ENCODE data around the gene NLGN3. TPM values are rescaled to one million over a fixed set of nuclear protein-coding genes. Genes with fewer than 3 reads are reported as not detected.
A peak's percentile ranks its signal among the peaks of the same experiment; 100 is the strongest.

The NLGN3 gene
- polyA plus RNA-seq, 3 donors = 0.05 to 0.80 TPM; not detected in 1

DNA sequence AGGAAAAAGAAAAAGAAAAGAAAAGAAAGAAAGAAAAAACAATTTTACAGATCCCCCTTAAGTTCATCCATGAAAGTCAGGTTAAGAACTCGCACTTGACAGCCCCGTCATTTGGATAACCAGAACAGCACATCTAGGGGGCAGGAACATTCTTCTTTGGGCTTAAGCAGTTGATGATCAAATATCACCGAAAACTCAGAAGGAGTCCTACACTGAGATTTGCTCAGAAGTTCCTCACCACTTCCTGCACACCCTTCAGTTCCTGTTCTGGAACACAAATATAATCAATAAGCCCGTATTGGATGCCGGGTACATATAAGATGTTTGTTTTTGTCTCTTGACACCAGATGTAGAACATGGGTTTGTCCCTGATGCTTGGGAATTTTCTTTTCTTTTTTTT is 14.7 kb downstream of the NLGN3 start:
- Mint-ChIP-seq H3K4me3 (no peak overlapping the region), H3K27ac (peak overlapping the region in 3 of 7 donors; percentile 3 to 50 (median 15)), H3K9me3 (peaks cover 0 to 3% (median 0%) of the 10 kb centered on the region in 7 donors), H3K36me3 (peaks cover 18 to 37% of the 10 kb centered on the region in 2 donors), H3K27me3 (ENCODE audit: low read depth in 3 of 3) (peaks cover 0 to 6% (median 0%) of the 10 kb centered on the region in 3 donors), H3K4me1 (peaks cover 22% of the 10 kb centered on the region)
- Histone ChIP-seq H3K4me2 (replicated peaks; ENCODE audit: extremely low read depth, low read length, poor library complexity, severe bottlenecking) (no peak overlapping the region), H3K27me3 (ENCODE audit: control insufficient read depth in 2 of 2, insufficient read depth in 2 of 2, low read length in 2 of 2) (no peaks in the 10 kb centered on the region), H3K79me2 (ENCODE audit: insufficient read depth, low read length) (no peaks in the 10 kb centered on the region), H4K20me1 (ENCODE audit: insufficient read depth, low read length) (no peaks in the 10 kb centered on the region), H3K4me3 (replicated peaks in 1 of 3; ENCODE audit: low read depth in 2 of 3, low read length in 3 of 3) (no peak overlapping the region), H3K9me3 (replicated peaks in 1 of 2; ENCODE audit: control insufficient read depth in 1 of 2, insufficient read depth in 1 of 2, low read length in 2 of 2) (no peaks in the 10 kb centered on the region), H2AFZ (ENCODE audit: insufficient read depth, low read depth, low read length, poor library complexity, severe bottlenecking) (no peak overlapping the region), H3K9ac (ENCODE audit: insufficient read depth, low read length, poor library complexity, severe bottlenecking) (no peak overlapping the region), H3K4me1 (ENCODE audit: control insufficient read depth in 1 of 2, insufficient read depth in 2 of 2, low read length in 2 of 2) (peaks cover 0 to 7% of the 10 kb centered on the region in 2 donors), H3K36me3 (replicated peaks in 1 of 2; ENCODE audit: control insufficient read depth in 1 of 2, insufficient read depth in 2 of 2, low read length in 2 of 2) (peaks cover 11 to 17% of the 10 kb centered on the region in 2 donors), H3K27ac (ENCODE audit: low read depth in 1 of 2, low read length in 2 of 2) (no peak overlapping the region)
- TF ChIP-seq, protein P1, sequence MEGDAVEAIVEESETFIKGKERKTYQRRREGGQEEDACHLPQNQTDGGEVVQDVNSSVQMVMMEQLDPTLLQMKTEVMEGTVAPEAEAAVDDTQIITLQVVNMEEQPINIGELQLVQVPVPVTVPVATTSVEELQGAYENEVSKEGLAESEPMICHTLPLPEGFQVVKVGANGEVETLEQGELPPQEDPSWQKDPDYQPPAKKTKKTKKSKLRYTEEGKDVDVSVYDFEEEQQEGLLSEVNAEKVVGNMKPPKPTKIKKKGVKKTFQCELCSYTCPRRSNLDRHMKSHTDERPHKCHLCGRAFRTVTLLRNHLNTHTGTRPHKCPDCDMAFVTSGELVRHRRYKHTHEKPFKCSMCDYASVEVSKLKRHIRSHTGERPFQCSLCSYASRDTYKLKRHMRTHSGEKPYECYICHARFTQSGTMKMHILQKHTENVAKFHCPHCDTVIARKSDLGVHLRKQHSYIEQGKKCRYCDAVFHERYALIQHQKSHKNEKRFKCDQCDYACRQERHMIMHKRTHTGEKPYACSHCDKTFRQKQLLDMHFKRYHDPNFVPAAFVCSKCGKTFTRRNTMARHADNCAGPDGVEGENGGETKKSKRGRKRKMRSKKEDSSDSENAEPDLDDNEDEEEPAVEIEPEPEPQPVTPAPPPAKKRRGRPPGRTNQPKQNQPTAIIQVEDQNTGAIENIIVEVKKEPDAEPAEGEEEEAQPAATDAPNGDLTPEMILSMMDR (IDR thresholded peaks at IDR 0.05) = no peak
- 100% methylated on average over 2 of the region's 5 CpGs for WGBS (ENCODE audit: insufficient coverage)
- DNase-seq = no peak
- intact Hi-C loops (cut with micrococcal nuclease) = no loop called here

DNA sequence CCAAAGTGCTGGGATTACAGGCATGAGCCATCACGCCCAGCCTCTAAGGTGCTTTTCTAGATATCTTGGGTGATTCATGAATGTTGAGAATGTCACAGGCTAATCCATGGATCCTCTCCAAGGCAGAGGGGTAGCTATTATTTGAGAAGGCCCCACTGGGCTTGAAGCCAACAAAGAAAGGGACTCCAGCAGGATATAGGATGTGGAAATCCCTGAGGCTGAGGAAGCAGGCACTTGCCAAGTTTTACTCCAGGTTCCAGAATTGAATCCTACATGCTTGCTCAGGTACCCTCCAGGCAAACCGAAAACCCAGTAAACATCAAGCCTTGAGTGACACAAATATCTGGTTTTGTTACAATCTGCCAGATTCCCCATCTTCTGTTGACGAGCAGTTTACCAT is 15.8 kb downstream of the NLGN3 start:
- H3K9me3 ChIP-seq (replicated peaks in 1 of 2; ENCODE audit: control insufficient read depth in 1 of 2, insufficient read depth in 1 of 2, low read length in 2 of 2) = no peaks in the 10 kb centered on the region
- H3K27me3 Mint-ChIP-seq (ENCODE audit: low read depth in 3 of 3) = peaks cover 0 to 4% (median 0%) of the 10 kb centered on the region in 3 donors

More for the DNA sequence above, 15.8 kb downstream of the NLGN3 start:
- H3K9me3 Mint-ChIP-seq = peaks cover 0 to 3% (median 0%) of the 10 kb centered on the region in 7 donors
- peaks cover 11 to 17% of the 10 kb centered on the region in 2 donors for H3K36me3 ChIP-seq (replicated peaks in 1 of 2; ENCODE audit: control insufficient read depth in 1 of 2, insufficient read depth in 2 of 2, low read length in 2 of 2)
- no peaks in the 10 kb centered on the region for H3K79me2 ChIP-seq (ENCODE audit: insufficient read depth, low read length)
- WGBS (ENCODE audit: insufficient coverage) = no CpG with 5 or more reads among the region's 3 CpGs
- TF ChIP-seq, protein P1 (IDR thresholded peaks at IDR 0.05) = no peak
- H3K27ac Mint-ChIP-seq = no peak overlapping the region
- no peaks in the 10 kb centered on the region for H4K20me1 ChIP-seq (ENCODE audit: insufficient read depth, low read length)
- H3K4me3 ChIP-seq (replicated peaks in 1 of 3; ENCODE audit: low read depth in 2 of 3, low read length in 3 of 3) = no peak overlapping the region
- H2AFZ ChIP-seq (ENCODE audit: insufficient read depth, low read depth, low read length, poor library complexity, severe bottlenecking) = no peak overlapping the region
- H3K4me3 Mint-ChIP-seq = no peak overlapping the region
- no peak for DNase-seq
- no peaks in the 10 kb centered on the region for H3K27me3 ChIP-seq (ENCODE audit: control insufficient read depth in 2 of 2, insufficient read depth in 2 of 2, low read length in 2 of 2)
- H3K27ac ChIP-seq (ENCODE audit: low read depth in 1 of 2, low read length in 2 of 2) = no peak overlapping the region
- intact Hi-C loops (cut with micrococcal nuclease) = no loop called here
- H3K9ac ChIP-seq (ENCODE audit: insufficient read depth, low read length, poor library complexity, severe bottlenecking) = no peak overlapping the region
- no peaks in the 10 kb centered on the region for H3K4me1 ChIP-seq (ENCODE audit: control insufficient read depth in 1 of 2, insufficient read depth in 2 of 2, low read length in 2 of 2)
- peaks cover 18 to 35% of the 10 kb centered on the region in 2 donors for H3K36me3 Mint-ChIP-seq
- H3K4me2 ChIP-seq (replicated peaks; ENCODE audit: extremely low read depth, low read length, poor library complexity, severe bottlenecking) = no peak overlapping the region
- H3K4me1 Mint-ChIP-seq = peaks cover 11% of the 10 kb centered on the region
